Activated T-cell treated with anti-CD3 and anti-CD28 coated beads for 1 hour (primary cell): ENCODE data around the gene DHX9.
"Not testable (repeated sequence)": the region's sequence is repeated elsewhere in the genome, so short reads cannot be mapped to it uniquely, and the experiment has no call there.

Experiments used
- DNase-seq: peaks from one replicate; pipeline ENCODE4 v3.0.0-alpha.2; 2020; ENCODE audit warnings: low read depth

Gene DHX9

GRCh38 chr1:182889997-182890396 is 50.9 kb downstream of the DHX9 start:
- no peak for DNase-seq

GRCh38 chr1:182890927-182891610 is 51.9 kb downstream of the DHX9 start:
- no peak for DNase-seq

- no peak for DNase-seq
Observed at GRCh38 chr1:182897696-182898095, 58.5 kb downstream of the DHX9 start.

GRCh38 chr1:182901946-182902345 is 62.8 kb downstream of the DHX9 start:
- not testable (repeated sequence) for DNase-seq

- DNase-seq: no peak
Observed at GRCh38 chr1:182905321-182905720, 66.2 kb downstream of the DHX9 start.

GRCh38 chr1:182909578-182909977 is 70.4 kb downstream of the DHX9 start:
- DNase-seq: no peak

GRCh38 chr1:182910143-182910542 is 71.0 kb downstream of the DHX9 start:
- no peak for DNase-seq

- no peak for DNase-seq
Observed at GRCh38 chr1:182913401-182913800, 74.3 kb downstream of the DHX9 start.

- no peak for DNase-seq
Observed at GRCh38 chr1:182917378-182917777, 78.2 kb downstream of the DHX9 start.

GRCh38 chr1:182925661-182926060 is 86.5 kb downstream of the DHX9 start:
- no peak for DNase-seq

- DNase-seq: no peak
Observed at GRCh38 chr1:182927693-182928433, 88.7 kb downstream of the DHX9 start.

- DNase-seq: no peak
Observed at GRCh38 chr1:182930985-182931384, 91.8 kb downstream of the DHX9 start.

GRCh38 chr1:182935716-182936115 is 96.6 kb downstream of the DHX9 start:
- no peak for DNase-seq
